ENCODE results near the gene EFHC1. TPM values are rescaled to one million over a fixed set of nuclear protein-coding genes. Genes with fewer than 3 reads are reported as not detected.

Gene EFHC1
- polyA plus RNA-seq, 1 donor from 2014 or later = 173 TPM

- no peaks in the 10 kb centered on the region for H3K9me3 ChIP-seq (ENCODE audit: low read length)
- H3K79me2 ChIP-seq (replicated peaks; ENCODE audit: insufficient read depth, low read length) = no peaks in the 10 kb centered on the region
- H3K4me3 ChIP-seq (ENCODE audit: low read length) = no peak overlapping the region
- H3K9me2 ChIP-seq (ENCODE audit: insufficient read depth, low read length) = no peaks in the 10 kb centered on the region
- no peaks in the 10 kb centered on the region for H3F3A ChIP-seq (ENCODE audit: insufficient read depth, low read length, poor library complexity, severe bottlenecking)
- no peak overlapping the region for H2AFZ ChIP-seq (ENCODE audit: low read depth, low read length)
- H3K9ac ChIP-seq (ENCODE audit: low read length) = no peak overlapping the region
- no peaks in the 10 kb centered on the region for H4K20me1 ChIP-seq (ENCODE audit: insufficient read depth)
- H3K4me2 ChIP-seq (ENCODE audit: low read length) = no peak overlapping the region
- H3K36me3 ChIP-seq (ENCODE audit: insufficient read depth, low read length) = no peaks in the 10 kb centered on the region
- H3K27me3 ChIP-seq (ENCODE audit: insufficient read depth, low read depth, low read length) = no peaks in the 10 kb centered on the region
- no peak overlapping the region for H3K27ac ChIP-seq (ENCODE audit: low read length)
- TF ChIP-seq RAD21 (conservative IDR thresholded peaks at IDR 0.05) = no peak
These were observed 118.2 kb downstream of the EFHC1 start for GRCh38 chr6:52538252-52538900.

- no peak overlapping the region for H3K27ac ChIP-seq (ENCODE audit: low read length)
- H3K4me3 ChIP-seq (ENCODE audit: low read length) = no peak overlapping the region
- no peaks in the 10 kb centered on the region for H3K27me3 ChIP-seq (ENCODE audit: insufficient read depth, low read depth, low read length)
- TF ChIP-seq EP300 (conservative IDR thresholded peaks at IDR 0.05; ENCODE audit: poor library complexity, severe bottlenecking) (no peak), RAD21 (conservative IDR thresholded peaks at IDR 0.05) (no peak), POLR2AphosphoS5 (IDR thresholded peaks at IDR 0.05) (no peak), REST (IDR thresholded peaks at IDR 0.05; ENCODE audit: borderline replicate concordance) (no peak), MXI1 (conservative IDR thresholded peaks at IDR 0.05; ENCODE audit: poor library complexity, severe bottlenecking) (no peak), SMC3 (conservative IDR thresholded peaks at IDR 0.05; ENCODE audit: poor library complexity) (no peak), TAF1 (IDR thresholded peaks at IDR 0.05; ENCODE audit: low read depth) (no peak), CTCF (IDR thresholded peaks at IDR 0.05; ENCODE audit: poor library complexity, severe bottlenecking) (no peak), EZH2 (IDR thresholded peaks at IDR 0.05; ENCODE audit: borderline replicate concordance, insufficient read depth, low read length, poor library complexity, severe bottlenecking) (no peak)
- no peaks in the 10 kb centered on the region for H4K20me1 ChIP-seq (ENCODE audit: insufficient read depth)
- H2AFZ ChIP-seq (ENCODE audit: low read depth, low read length) = no peak overlapping the region
- H3K9me3 ChIP-seq (ENCODE audit: low read length) = no peaks in the 10 kb centered on the region
- H3K36me3 ChIP-seq (ENCODE audit: insufficient read depth, low read length) = no peaks in the 10 kb centered on the region
- no peak overlapping the region for H3K4me2 ChIP-seq (ENCODE audit: low read length)
- H3K79me2 ChIP-seq (replicated peaks; ENCODE audit: insufficient read depth, low read length) = no peaks in the 10 kb centered on the region
- no peaks in the 10 kb centered on the region for H3F3A ChIP-seq (ENCODE audit: insufficient read depth, low read length, poor library complexity, severe bottlenecking)
- H3K9me2 ChIP-seq (ENCODE audit: insufficient read depth, low read length) = no peaks in the 10 kb centered on the region
- no peak overlapping the region for H3K9ac ChIP-seq (ENCODE audit: low read length)
These were observed 118.8 kb downstream of the EFHC1 start for GRCh38 chr6:52538901-52539354.

Measured in neural cell (in vitro differentiated cells).